HFF-Myc (cell line): ENCODE measurements around the gene GSAP.
"Not testable (repeated sequence)": the region's sequence is repeated elsewhere in the genome, so short reads cannot be mapped to it uniquely, and the experiment has no call there.

Experiments used
- DNase-seq: peaks from one replicate; pipeline ENCODE4 v3.0.0-alpha.2; 2011; ENCODE audit warnings: low read depth; ENCODE audit errors: extremely low read depth
- H3K4me3 ChIP-seq: replicated peaks from 2 replicates; pipeline ENCODE4 v1.5.1; 2011; ENCODE audit warnings: low read depth, mild to moderate bottlenecking, control low read depth, low read length
- CTCF ChIP-seq: IDR thresholded peaks from 2 replicates; pipeline ENCODE4 v1.5.1; 2012; ENCODE audit warnings: mild to moderate bottlenecking, low read depth, low read length, control low read depth; ENCODE audit errors: missing control alignments

GSAP gene

DNA sequence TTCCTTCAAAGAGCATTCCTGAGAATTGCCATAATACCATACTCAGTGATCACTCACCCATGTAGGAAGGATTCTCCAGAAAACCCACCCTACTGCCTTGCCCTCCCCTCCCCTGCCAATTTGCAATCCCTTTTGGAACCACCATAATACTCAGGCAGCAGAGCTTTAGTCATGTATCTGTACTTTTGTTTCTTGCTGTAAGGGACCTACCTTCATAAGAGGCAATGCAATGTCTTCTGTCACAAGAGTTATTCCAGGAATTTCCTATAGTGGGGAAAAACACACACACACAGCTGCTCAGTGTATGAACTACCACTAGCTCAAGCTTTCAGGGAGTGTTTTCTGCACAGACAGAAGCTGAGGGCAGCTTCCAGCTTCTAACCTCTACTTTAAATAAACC, 67.0 kb downstream of the GSAP start:
- TF ChIP-seq CTCF: no peak
- DNase-seq: no peak
- H3K4me3 ChIP-seq: no peak overlapping the region

- H3K4me3 ChIP-seq: no peak overlapping the region
- TF ChIP-seq CTCF: no peak
- DNase-seq: no peak
Observed at GRCh38 chr7:77348371-77348813, 67.8 kb downstream of the GSAP start.

GRCh38 chr7:77346441-77346840, 69.7 kb downstream of the GSAP start:
- DNase-seq: no peak
- no peak overlapping the region for H3K4me3 ChIP-seq
- no peak for TF ChIP-seq CTCF

DNA sequence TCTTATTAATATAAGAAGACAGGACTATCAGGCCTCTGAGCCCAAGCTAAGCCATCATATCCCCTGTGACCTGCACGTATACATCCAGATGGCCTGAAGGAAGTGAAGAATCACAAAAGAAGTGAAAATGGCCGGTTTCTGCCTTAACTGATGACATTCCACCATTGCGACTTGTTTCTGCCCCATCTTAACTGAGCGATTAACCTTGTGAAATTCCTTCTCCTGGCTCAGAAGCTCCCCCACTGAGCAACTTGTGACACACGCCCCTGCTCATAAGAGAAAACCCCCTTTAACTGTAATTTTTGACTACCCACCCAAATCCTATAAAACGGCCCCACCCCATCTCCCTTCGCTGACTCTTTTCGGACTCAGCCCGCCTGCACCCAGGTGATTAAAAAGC, 70.7 kb downstream of the GSAP start:
- not testable (repeated sequence) for DNase-seq

GRCh38 chr7:77339726-77340125, 76.4 kb downstream of the GSAP start:
- no peak overlapping the region for H3K4me3 ChIP-seq
- no peak for TF ChIP-seq CTCF
- no peak for DNase-seq

More for the DNA sequence above, 70.7 kb downstream of the GSAP start:
- not testable (repeated sequence) for H3K4me3 ChIP-seq

- DNase-seq: no peak
- no peak for TF ChIP-seq CTCF
- no peak overlapping the region for H3K4me3 ChIP-seq
Observed at GRCh38 chr7:77338883-77339629, 77.1 kb downstream of the GSAP start.

DNA sequence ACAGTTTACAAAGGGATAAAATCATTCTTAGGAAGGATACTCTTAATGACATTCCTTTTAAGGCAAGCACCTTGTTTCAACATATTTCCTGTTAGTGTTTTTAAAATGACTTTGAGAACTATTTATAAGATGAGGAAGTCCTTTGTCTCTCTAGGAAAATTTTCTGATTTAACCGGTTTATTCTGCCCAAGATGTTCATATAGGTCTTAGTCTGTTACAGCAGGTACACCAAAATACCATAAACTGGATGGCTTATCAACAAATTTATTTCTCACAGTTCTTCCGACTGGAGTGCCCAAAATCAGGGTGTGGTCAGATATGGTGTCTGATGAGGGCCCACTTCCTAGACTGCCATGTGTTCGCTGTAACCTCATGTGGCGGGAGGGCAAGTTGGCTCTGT, 77.9 kb downstream of the GSAP start:
- no peak for DNase-seq
- TF ChIP-seq CTCF: no peak

More for the DNA sequence above, 77.9 kb downstream of the GSAP start:
- no peak overlapping the region for H3K4me3 ChIP-seq
